HFFc6 (cell line): ENCODE measurements around the gene MRPS2. TPM values are rescaled to one million over a fixed set of nuclear protein-coding genes. Genes with fewer than 3 reads are reported as not detected.

Source experiments
- DNase-seq: peaks from one replicate; pipeline ENCODE4 v3.0.0-alpha.2; 2018
- H3K27ac Mint-ChIP-seq: 2 replicates; pipeline ENCODE4 v1.8.0; 2020; ENCODE audit warnings: mild to moderate bottlenecking, mixed read lengths
- H3K27me3 Mint-ChIP-seq: 2 replicates; pipeline ENCODE4 v1.8.0; 2021; ENCODE audit warnings: mild to moderate bottlenecking, moderate library complexity, mixed read lengths; ENCODE audit not compliant: insufficient read depth
- H3K36me3 Mint-ChIP-seq: 2 replicates; pipeline ENCODE4 v1.8.0; 2021; ENCODE audit warnings: low read depth, mixed read lengths
- H3K4me1 Mint-ChIP-seq: 2 replicates; pipeline ENCODE4 v1.8.0; 2020; ENCODE audit warnings: low read depth, mixed read lengths
- H3K4me3 Mint-ChIP-seq: 2 replicates; pipeline ENCODE4 v1.8.0; 2020; ENCODE audit warnings: mild to moderate bottlenecking, moderate library complexity, mixed read lengths
- H3K9me3 Mint-ChIP-seq: 2 replicates; pipeline ENCODE4 v1.8.0; 2020; ENCODE audit warnings: mild to moderate bottlenecking, mixed read lengths
- total RNA-seq, 6 experiments: library from RNA; stranded (reverse); fragmentation: NEBNext Ultra II Directional; extraction: Animal tissue kit (Norgen Biotek cat#: 25700); gene quantifications; 2 replicates in 1 of 6; 3 replicates in 5 of 6; pipeline ENCODE4 v1.2.3, GENCODE V29; 2021
- TF ChIP-seq, protein P1 (sequence below): fragments of 200-600 bp; sonication (generic); IDR thresholded peaks from 2 replicates; pipeline ENCODE4 v1.5.0; 2021; ENCODE audit warnings: antibody characterized with exemption, mild to moderate bottlenecking

MRPS2 gene
- total RNA-seq, 6 experiments from 2014 or later, result 37.5 to 43.3 (median 38.6) TPM

DNA sequence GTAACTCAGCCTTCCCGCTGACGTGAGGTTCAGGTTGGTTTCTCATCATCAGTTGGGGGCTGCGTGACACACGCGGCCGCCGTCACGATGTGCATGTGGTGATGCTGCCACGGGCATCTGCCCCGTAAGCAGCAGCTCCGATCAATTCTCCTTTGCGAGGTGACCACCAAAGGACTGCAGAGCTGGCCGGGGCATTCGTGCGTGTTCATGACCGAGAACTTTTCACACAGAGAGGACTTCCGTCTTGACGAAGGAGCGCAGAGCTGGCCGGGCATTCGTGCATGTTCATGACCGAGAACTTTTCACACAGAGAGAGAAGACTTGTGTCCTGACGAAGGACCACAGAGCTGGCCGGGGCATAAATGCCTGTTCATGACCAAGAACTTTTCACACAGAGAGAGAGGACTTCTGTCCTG is 16.9 kb downstream of the MRPS2 start:
- Mint-ChIP-seq H3K27ac (no peak overlapping the region), H3K27me3 (peaks cover 30% of the 10 kb centered on the region), H3K4me1 (no peaks in the 10 kb centered on the region), H3K9me3 (no peaks in the 10 kb centered on the region), H3K36me3 (no peaks in the 10 kb centered on the region), H3K4me3 (no peak overlapping the region)
- no peak for DNase-seq
- TF ChIP-seq, protein P1, sequence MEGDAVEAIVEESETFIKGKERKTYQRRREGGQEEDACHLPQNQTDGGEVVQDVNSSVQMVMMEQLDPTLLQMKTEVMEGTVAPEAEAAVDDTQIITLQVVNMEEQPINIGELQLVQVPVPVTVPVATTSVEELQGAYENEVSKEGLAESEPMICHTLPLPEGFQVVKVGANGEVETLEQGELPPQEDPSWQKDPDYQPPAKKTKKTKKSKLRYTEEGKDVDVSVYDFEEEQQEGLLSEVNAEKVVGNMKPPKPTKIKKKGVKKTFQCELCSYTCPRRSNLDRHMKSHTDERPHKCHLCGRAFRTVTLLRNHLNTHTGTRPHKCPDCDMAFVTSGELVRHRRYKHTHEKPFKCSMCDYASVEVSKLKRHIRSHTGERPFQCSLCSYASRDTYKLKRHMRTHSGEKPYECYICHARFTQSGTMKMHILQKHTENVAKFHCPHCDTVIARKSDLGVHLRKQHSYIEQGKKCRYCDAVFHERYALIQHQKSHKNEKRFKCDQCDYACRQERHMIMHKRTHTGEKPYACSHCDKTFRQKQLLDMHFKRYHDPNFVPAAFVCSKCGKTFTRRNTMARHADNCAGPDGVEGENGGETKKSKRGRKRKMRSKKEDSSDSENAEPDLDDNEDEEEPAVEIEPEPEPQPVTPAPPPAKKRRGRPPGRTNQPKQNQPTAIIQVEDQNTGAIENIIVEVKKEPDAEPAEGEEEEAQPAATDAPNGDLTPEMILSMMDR, result no peak

GRCh38 chr9:135519179-135519971 is 18.9 kb downstream of the MRPS2 start:
- peaks cover 22% of the 10 kb centered on the region for H3K27me3 Mint-ChIP-seq

DNA sequence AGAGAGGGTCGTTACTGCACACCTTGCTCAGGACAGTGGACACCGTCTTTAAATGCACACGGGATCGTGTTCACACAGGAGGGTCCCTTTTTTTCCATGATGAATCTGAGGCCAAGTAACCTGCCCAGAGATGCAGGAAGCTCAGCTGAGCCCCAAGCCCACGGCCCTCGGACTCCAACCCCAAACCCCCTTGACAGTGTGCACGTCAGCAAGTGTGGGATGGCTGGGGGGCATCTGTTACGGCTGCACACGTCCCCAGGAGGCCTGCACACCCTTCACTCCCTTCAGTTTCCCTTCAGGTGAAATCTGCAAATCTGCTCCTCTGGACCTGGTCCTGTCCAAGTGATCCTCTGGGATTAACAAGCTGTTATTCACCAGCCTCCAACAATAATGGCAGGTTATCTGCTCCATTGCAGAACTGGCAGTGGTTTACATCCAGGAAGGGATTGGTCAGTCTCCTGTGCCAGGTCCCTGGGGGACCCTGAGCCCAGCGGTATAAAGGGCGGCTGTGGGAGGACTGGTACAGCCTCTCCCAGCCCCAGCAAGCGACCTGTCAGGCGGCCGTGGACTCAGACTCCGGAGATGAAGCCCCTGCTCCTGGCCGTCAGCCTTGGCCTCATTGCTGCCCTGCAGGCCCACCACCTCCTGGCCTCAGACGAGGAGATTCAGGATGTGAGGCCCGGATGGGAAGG is 20.6 kb downstream of the MRPS2 start, which contains the start of gene LCN1:
LCN1 (plus strand) TSS at position 525 of the 692 bp plus-strand sequence; CDS start at position 583, 58 bp downstream.
- H3K4me1 Mint-ChIP-seq, result no peaks in the 10 kb centered on the region
- H3K36me3 Mint-ChIP-seq, result no peaks in the 10 kb centered on the region
- H3K9me3 Mint-ChIP-seq, result no peaks in the 10 kb centered on the region
- peaks cover 22% of the 10 kb centered on the region for H3K27me3 Mint-ChIP-seq
- DNase-seq, result no peak
- no peak within 1 kb of the TSS for H3K27ac Mint-ChIP-seq
- TF ChIP-seq, protein P1, result no peak
- no peak within 1 kb of the TSS for H3K4me3 Mint-ChIP-seq

More at GRCh38 chr9:135519179-135519971, 18.9 kb downstream of the MRPS2 start:
- Mint-ChIP-seq H3K9me3 (no peaks in the 10 kb centered on the region), H3K4me3 (no peak overlapping the region), H3K4me1 (no peaks in the 10 kb centered on the region), H3K36me3 (no peaks in the 10 kb centered on the region), H3K27ac (no peak overlapping the region)
- DNase-seq, result no peak
- TF ChIP-seq, protein P1, result no peak

GRCh38 chr9:135521608-135522095 is 21.2 kb downstream of the MRPS2 start:
- Mint-ChIP-seq H3K4me1 (no peaks in the 10 kb centered on the region), H3K36me3 (no peaks in the 10 kb centered on the region), H3K27ac (no peak overlapping the region), H3K9me3 (no peaks in the 10 kb centered on the region), H3K27me3 (peaks cover 19% of the 10 kb centered on the region), H3K4me3 (no peak overlapping the region)
- TF ChIP-seq, protein P1, result no peak
- no peak for DNase-seq

DNA sequence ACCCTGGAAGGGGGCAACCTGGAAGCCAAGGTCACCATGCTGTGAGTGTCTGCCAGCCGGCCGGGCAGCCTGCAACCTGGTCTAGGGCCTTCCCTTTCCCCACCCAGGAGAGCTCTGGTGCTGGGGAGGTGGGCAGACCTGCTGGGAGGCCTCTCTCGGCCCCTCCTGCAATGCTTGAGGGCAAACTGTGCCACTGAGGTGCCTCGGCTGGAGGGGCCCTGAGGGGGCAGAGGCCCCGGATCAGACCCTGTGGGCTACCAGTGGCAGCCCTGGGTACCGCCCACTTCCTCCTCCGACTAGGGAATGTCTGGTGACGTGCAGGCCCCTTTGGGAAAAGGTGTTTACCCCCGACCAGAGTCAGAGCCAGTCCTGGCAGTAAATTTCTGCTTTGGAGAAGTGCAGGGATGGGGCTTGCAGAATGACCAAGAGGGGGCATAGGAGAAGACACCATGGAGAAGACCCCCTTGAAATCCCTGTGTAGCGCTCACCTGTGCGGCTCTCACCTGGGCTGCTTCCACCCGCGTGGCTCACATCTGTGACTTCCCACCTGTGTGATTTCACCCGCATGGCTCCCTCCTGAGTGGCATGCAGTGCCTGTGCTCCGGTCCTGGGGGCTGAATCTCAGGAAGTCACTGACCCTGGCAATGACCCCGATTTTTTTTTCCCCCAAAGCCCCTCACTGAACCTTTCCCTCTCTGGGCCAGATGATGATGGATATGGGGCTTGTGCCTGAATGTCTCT is 21.8 kb downstream of the MRPS2 start:
- peaks cover 19% of the 10 kb centered on the region for H3K27me3 Mint-ChIP-seq
- no peak overlapping the region for H3K27ac Mint-ChIP-seq
- TF ChIP-seq, protein P1, result no peak
- H3K9me3 Mint-ChIP-seq, result no peaks in the 10 kb centered on the region
- no peak for DNase-seq
- H3K4me3 Mint-ChIP-seq, result no peak overlapping the region
- no peaks in the 10 kb centered on the region for H3K4me1 Mint-ChIP-seq
- H3K36me3 Mint-ChIP-seq, result no peaks in the 10 kb centered on the region
